Measurements from ENCODE around the gene MRPS25. TPM values are rescaled to one million over a fixed set of nuclear protein-coding genes. Genes with fewer than 3 reads are reported as not detected.

MRPS25 gene
- total and polyA plus RNA-seq, 9 of the 15 experiments (the other 6 are each of a cell fraction or from before 2014, with no cell fraction given) = 34.3 to 129 (median 78.2) TPM

DNA sequence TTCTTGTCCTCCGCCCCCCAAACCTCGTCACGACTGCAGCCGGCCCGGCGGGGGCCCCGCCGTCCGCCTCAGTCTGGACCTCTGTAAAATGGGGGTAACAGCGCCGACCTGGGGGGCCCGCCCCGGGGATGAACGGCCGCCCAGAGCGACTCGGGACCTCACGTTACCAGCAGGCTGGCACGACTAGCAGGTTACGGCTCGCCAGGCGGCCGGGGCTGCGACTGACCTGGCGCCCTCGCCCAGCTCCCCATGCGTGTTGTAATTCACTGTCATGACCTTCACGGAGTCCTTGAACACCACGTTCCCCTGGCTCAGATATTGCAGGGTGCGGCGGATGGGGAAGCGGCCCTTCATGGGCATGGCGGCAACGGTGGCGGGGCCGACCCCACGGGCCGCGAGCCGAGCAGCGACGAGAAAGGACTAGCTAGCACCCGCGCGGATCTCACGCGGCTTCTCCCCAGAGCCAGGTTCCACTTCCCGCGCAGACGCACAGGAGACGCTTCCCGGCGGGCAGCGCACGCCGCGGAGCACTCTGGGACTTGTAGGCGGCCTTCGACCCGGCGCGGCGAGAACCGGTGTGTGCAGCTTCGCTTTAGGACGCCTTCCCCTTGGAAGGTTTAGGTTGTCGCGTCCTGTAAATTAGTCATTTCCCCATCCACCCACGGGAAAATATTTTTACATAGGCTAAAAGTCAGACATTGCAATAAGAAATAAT is at the start of gene MRPS25 (continued):
- TF ChIP-seq TCF7L2 (IDR thresholded peaks at IDR 0.05; ENCODE audit: low read depth, low read length) = no peak
- TF ChIP-seq GABPB2 (CRISPR knock-in tag; conservative IDR thresholded peaks at IDR 0.05) = 0 out of 2 replicates have a peak, but pooled peaks have one; percentile 8
- no peak for TF ChIP-seq COPS2 (conservative IDR thresholded peaks at IDR 0.05)
- TF ChIP-seq ZNF134 (CRISPR knock-in tag; conservative IDR thresholded peaks at IDR 0.05) = no peak
- no peak for TF ChIP-seq KAT2B (IDR thresholded peaks at IDR 0.05; ENCODE audit: low read depth, low read length)
- TF ChIP-seq ZNF561 (CRISPR knock-in tag; conservative IDR thresholded peaks at IDR 0.05) = no peak
- TF ChIP-seq, protein P1, sequence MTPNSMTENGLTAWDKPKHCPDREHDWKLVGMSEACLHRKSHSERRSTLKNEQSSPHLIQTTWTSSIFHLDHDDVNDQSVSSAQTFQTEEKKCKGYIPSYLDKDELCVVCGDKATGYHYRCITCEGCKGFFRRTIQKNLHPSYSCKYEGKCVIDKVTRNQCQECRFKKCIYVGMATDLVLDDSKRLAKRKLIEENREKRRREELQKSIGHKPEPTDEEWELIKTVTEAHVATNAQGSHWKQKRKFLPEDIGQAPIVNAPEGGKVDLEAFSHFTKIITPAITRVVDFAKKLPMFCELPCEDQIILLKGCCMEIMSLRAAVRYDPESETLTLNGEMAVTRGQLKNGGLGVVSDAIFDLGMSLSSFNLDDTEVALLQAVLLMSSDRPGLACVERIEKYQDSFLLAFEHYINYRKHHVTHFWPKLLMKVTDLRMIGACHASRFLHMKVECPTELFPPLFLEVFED (CRISPR knock-in tag; conservative IDR thresholded peaks at IDR 0.05) = peak; percentile 68; the same call in 1 of the 2 replicates
- TF ChIP-seq SMAD4 (CRISPR knock-in tag; conservative IDR thresholded peaks at IDR 0.05) = 0 out of 2 replicates have a peak, but pooled peaks have one; percentile 26
- TF ChIP-seq, protein P2, sequence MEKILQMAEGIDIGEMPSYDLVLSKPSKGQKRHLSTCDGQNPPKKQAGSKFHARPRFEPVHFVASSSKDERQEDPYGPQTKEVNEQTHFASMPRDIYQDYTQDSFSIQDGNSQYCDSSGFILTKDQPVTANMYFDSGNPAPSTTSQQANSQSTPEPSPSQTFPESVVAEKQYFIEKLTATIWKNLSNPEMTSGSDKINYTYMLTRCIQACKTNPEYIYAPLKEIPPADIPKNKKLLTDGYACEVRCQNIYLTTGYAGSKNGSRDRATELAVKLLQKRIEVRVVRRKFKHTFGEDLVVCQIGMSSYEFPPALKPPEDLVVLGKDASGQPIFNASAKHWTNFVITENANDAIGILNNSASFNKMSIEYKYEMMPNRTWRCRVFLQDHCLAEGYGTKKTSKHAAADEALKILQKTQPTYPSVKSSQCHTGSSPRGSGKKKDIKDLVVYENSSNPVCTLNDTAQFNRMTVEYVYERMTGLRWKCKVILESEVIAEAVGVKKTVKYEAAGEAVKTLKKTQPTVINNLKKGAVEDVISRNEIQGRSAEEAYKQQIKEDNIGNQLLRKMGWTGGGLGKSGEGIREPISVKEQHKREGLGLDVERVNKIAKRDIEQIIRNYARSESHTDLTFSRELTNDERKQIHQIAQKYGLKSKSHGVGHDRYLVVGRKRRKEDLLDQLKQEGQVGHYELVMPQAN (IDR thresholded peaks at IDR 0.05; ENCODE audit: borderline replicate concordance) = peak; percentile 93
- TF ChIP-seq, protein P3, sequence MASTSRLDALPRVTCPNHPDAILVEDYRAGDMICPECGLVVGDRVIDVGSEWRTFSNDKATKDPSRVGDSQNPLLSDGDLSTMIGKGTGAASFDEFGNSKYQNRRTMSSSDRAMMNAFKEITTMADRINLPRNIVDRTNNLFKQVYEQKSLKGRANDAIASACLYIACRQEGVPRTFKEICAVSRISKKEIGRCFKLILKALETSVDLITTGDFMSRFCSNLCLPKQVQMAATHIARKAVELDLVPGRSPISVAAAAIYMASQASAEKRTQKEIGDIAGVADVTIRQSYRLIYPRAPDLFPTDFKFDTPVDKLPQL (IDR thresholded peaks at IDR 0.05; ENCODE audit: extremely low read depth, insufficient read length) = no peak
- TF ChIP-seq SRSF1 (IDR thresholded peaks at IDR 0.05; ENCODE audit: low read depth, low read length) = no peak
- TF ChIP-seq, protein P4, sequence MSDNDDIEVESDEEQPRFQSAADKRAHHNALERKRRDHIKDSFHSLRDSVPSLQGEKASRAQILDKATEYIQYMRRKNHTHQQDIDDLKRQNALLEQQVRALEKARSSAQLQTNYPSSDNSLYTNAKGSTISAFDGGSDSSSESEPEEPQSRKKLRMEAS (CRISPR knock-in tag; IDR thresholded peaks at IDR 0.05) = peak; percentile 90
- TF ChIP-seq MCM2 (IDR thresholded peaks at IDR 0.05; ENCODE audit: low read depth) = no peak
- no peak for TF ChIP-seq TAF9B (IDR thresholded peaks at IDR 0.05; ENCODE audit: partially characterized antibody)
- no peak for TF ChIP-seq DNMT1 (IDR thresholded peaks at IDR 0.05)
- TF ChIP-seq, protein P5, sequence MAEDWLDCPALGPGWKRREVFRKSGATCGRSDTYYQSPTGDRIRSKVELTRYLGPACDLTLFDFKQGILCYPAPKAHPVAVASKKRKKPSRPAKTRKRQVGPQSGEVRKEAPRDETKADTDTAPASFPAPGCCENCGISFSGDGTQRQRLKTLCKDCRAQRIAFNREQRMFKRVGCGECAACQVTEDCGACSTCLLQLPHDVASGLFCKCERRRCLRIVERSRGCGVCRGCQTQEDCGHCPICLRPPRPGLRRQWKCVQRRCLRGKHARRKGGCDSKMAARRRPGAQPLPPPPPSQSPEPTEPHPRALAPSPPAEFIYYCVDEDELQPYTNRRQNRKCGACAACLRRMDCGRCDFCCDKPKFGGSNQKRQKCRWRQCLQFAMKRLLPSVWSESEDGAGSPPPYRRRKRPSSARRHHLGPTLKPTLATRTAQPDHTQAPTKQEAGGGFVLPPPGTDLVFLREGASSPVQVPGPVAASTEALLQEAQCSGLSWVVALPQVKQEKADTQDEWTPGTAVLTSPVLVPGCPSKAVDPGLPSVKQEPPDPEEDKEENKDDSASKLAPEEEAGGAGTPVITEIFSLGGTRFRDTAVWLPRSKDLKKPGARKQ (CRISPR knock-in tag; IDR thresholded peaks at IDR 0.05) = no peak
- TF ChIP-seq, protein P6, sequence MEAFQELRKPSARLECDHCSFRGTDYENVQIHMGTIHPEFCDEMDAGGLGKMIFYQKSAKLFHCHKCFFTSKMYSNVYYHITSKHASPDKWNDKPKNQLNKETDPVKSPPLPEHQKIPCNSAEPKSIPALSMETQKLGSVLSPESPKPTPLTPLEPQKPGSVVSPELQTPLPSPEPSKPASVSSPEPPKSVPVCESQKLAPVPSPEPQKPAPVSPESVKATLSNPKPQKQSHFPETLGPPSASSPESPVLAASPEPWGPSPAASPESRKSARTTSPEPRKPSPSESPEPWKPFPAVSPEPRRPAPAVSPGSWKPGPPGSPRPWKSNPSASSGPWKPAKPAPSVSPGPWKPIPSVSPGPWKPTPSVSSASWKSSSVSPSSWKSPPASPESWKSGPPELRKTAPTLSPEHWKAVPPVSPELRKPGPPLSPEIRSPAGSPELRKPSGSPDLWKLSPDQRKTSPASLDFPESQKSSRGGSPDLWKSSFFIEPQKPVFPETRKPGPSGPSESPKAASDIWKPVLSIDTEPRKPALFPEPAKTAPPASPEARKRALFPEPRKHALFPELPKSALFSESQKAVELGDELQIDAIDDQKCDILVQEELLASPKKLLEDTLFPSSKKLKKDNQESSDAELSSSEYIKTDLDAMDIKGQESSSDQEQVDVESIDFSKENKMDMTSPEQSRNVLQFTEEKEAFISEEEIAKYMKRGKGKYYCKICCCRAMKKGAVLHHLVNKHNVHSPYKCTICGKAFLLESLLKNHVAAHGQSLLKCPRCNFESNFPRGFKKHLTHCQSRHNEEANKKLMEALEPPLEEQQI (IDR thresholded peaks at IDR 0.05) = no peak
- no peak for TF ChIP-seq KLF1 (tag; IDR thresholded peaks at IDR 0.05)
- TF ChIP-seq MCM7 (IDR thresholded peaks at IDR 0.05) = no peak

Data from K562 (cell line).